ENCODE results near the gene DAB2IP.
A peak's percentile ranks its signal among the peaks of the same experiment; 100 is the strongest.

Gene DAB2IP

GRCh38 chr9:121662891-121663580 is 11.6 kb downstream of the DAB2IP start:
- no peak for DNase-seq (ENCODE audit: low spot score)
- no peak for TF ChIP-seq CTCF (IDR thresholded peaks at IDR 0.05)
- Histone ChIP-seq H3K27ac (peak overlapping the region in 1 of 2 donors; percentile 37), H3K4me3 (no peak overlapping the region)

DNA sequence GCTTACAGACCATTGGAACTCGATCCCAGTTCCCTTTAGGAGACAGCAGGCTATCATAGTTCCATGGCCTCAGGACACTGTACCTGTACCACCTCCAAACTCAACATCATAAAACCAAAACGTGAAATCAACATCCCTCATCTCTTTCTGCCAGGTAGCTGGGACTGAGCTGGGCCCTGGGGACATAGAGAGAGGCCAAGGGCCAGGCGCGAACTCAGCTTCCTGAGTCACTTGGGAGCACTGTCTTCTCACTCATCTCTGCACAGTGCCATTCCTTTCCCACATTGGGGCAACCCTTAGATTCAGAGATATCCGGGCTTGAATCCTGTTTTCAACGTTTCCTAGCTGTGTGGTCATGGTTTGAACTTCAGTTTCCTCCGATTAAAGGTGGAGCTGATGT is 12.2 kb downstream of the DAB2IP start:
- no peak overlapping the region for H3K4me3 ChIP-seq
- no peak for TF ChIP-seq CTCF (IDR thresholded peaks at IDR 0.05)
- no peak for DNase-seq (ENCODE audit: low spot score)
- H3K27ac ChIP-seq, result peak overlapping the region in 1 of 2 donors; percentile 37

DNA sequence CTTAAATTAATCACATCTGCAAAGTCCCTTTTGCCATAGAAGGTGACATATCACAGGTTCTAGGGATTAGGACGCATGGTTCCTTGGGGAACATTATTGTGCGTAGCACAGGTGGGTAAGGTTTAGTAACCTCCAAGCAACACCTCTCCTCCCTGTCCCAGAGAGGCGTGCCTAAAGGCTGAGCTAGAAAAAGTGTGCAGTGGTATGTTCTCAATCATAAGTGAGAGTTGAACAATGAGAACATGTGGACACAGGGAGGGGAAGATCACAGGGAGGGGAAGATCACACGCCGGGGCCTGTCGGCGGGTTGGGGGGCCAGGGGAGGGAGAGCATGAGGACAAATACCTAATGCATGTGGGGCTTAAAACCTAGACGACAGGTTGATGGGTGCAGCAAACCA is 14.9 kb downstream of the DAB2IP start:
- no peak for DNase-seq (ENCODE audit: low spot score)
- H3K4me3 ChIP-seq, result no peak overlapping the region
- no peak overlapping the region for H3K27ac ChIP-seq
- no peak for TF ChIP-seq CTCF (IDR thresholded peaks at IDR 0.05)

- Histone ChIP-seq H3K4me3 (no peak overlapping the region), H3K27ac (no peak overlapping the region)
- no peak for DNase-seq (ENCODE audit: low spot score)
- TF ChIP-seq CTCF (IDR thresholded peaks at IDR 0.05), result no peak
These were observed 15.8 kb downstream of the DAB2IP start for GRCh38 chr9:121667214-121667613.

- H3K27ac ChIP-seq, result no peak overlapping the region
- no peak overlapping the region for H3K4me3 ChIP-seq
- TF ChIP-seq CTCF (IDR thresholded peaks at IDR 0.05), result no peak
- DNase-seq (ENCODE audit: low spot score), result no peak
These were observed 16.5 kb downstream of the DAB2IP start for GRCh38 chr9:121667890-121668289.

DNA sequence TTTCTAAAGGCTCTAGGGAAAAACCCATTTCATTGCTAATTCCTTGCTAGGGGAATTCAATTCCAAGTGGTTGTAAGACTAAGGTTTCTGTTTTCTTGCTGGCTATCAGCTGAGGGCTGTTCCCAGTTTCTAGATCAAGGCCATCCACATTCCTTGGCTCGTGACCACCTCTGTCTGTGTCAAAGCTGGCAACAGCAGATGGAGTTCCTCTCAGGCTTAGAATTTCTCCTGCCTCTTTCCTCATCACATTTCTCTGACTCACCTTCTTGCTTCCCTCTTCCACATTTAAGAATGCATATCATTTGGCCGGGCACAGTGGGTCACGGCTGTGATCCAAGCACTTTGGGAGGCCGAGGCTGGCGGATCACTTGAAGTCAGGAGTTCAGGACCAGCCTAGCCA is 19.0 kb downstream of the DAB2IP start:
- Histone ChIP-seq H3K4me3 (no peak overlapping the region), H3K27ac (peak overlapping the region in 1 of 2 donors; percentile 14)
- no peak for TF ChIP-seq CTCF (IDR thresholded peaks at IDR 0.05)
- DNase-seq (ENCODE audit: low spot score), result no peak

DNA sequence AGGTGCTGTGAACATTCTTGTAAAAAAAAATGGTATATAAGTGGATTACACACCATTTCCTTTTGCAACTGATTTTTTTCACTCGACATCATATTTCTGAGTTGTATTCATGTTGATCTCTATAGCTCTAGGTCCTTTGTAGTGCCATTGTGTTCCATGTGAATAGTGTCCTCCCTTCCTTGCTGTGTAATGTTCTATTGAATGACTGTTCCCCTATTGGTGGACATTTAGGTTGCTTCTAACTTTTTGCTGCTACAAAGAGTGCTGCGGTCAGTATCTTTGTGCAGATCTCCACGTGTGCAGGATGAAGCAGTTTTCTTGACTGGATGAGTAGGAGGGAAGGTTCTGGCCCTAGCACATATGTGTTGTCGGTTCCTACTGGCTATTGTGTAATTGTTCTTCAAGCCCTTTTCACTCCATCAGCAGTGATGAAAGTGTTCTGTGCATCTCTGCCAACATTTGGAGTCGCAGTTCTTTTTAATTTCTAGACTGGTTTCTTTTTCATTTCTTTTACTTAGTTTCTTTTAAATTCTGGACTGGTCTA is 20.2 kb downstream of the DAB2IP start:
- TF ChIP-seq CTCF (IDR thresholded peaks at IDR 0.05), result no peak
- DNase-seq (ENCODE audit: low spot score), result no peak
- Histone ChIP-seq H3K27ac (no peak overlapping the region), H3K4me3 (no peak overlapping the region)

All from coronary artery (tissue), 2 donors.